CD4-positive, alpha-beta T cell treated with Interleukin-6 for 4 hours (primary cell): ENCODE measurements around the gene ORAI2.

ENCODE experiments used
- DNase-seq: peaks from one replicate; pipeline ENCODE4 v3.0.0-alpha.2; 2020; ENCODE audit warnings: mixed read lengths

Gene ORAI2

GRCh38 chr7:102415685-102416225 lies 17.6 kb upstream of the ORAI2 start:
- DNase-seq, result peak; percentile 78

GRCh38 chr7:102416406-102416805 lies 17.0 kb upstream of the ORAI2 start:
- DNase-seq, result no peak

GRCh38 chr7:102417105-102417504 lies 16.3 kb upstream of the ORAI2 start:
- peak; percentile 30 for DNase-seq

GRCh38 chr7:102418592-102418991 lies 14.8 kb upstream of the ORAI2 start:
- DNase-seq, result no peak

GRCh38 chr7:102421706-102422240 lies 11.6 kb upstream of the ORAI2 start:
- no peak for DNase-seq

- no peak for DNase-seq
These were observed 9.2 kb upstream of the ORAI2 start for GRCh38 chr7:102424129-102424551.

GRCh38 chr7:102424787-102425218 lies 8.6 kb upstream of the ORAI2 start:
- DNase-seq, result no peak

- DNase-seq, result peak; percentile 87
These were observed 7.6 kb upstream of the ORAI2 start for GRCh38 chr7:102425639-102426267.

GRCh38 chr7:102426268-102427018 lies 6.9 kb upstream of the ORAI2 start:
- DNase-seq, result peak; percentile 78

- DNase-seq, result no peak
These were observed 6.4 kb upstream of the ORAI2 start for GRCh38 chr7:102427019-102427405.

- no peak for DNase-seq
These were observed 4.1 kb upstream of the ORAI2 start for GRCh38 chr7:102429141-102429899.

GRCh38 chr7:102431617-102432298 lies 1.6 kb upstream of the ORAI2 start:
- DNase-seq, result peak; percentile 77

GRCh38 chr7:102432442-102433218 lies 745 bp upstream of the ORAI2 start:
- DNase-seq, result peak; percentile 21

- DNase-seq, result peak; percentile 46
These were observed 688 bp downstream of the ORAI2 start for GRCh38 chr7:102434039-102434486.

GRCh38 chr7:102436118-102436517 lies 2.7 kb downstream of the ORAI2 start:
- DNase-seq, result no peak

- no peak for DNase-seq
These were observed 6.8 kb downstream of the ORAI2 start for GRCh38 chr7:102439963-102440795.

GRCh38 chr7:102444961-102445673 lies 11.7 kb downstream of the ORAI2 start:
- no peak for DNase-seq

- no peak for DNase-seq
These were observed 12.3 kb downstream of the ORAI2 start for GRCh38 chr7:102445674-102446071.

- DNase-seq, result no peak
These were observed 13.2 kb downstream of the ORAI2 start for GRCh38 chr7:102446387-102447156.
